GM19395 (cell line): Measurements from ENCODE around the gene LTB4R.

ENCODE experiments used
- ATAC-seq: cut with Tn5 transposase; IDR thresholded peaks from one replicate; pipeline ENCODE4 v1.9.1; 2021; ENCODE audit warnings: mild to moderate bottlenecking, moderate library complexity; ENCODE audit not compliant: unreplicated experiment

The LTB4R gene

DNA sequence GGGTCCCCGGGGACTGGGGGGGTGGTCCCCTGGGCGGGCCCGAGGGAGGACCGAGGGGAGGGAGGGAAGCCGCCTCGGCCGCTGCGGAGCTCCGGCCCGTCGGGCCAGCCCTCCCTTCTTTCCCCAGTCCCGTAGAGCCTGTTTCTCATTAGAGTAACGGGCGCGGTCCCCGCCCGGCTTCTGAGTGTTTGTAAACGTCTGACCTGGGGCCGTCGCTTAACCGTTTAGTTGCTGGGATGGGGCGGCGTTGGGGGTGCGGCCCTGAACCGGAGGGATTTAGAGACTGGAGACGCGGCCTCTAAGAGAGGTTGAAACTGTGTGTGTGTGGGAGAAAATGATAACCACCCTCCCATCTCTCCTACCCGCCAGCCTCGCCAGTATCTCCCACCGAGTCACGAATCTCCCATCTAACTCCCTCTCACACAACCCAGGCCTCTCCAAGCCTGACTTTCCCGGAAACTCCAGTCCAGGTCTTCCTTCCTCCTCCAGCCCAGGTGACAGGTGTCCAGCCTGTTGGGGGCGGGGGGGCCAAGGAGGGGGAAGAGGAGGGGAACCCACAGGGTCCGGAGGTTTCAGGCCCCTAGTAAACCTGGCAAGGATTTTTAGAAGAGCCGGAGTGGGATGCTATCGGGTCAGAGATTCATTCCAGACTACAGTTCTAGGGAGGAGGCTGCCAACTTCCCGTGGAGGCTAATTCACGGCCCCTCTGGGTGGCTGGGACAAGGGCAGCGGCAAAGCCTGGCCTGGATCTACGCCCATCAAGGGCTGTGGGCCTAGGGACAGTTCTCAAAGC, 55.6 kb downstream of the LTB4R start:
- ATAC-seq, result peak; percentile 72
